HepG2 (cell line): ENCODE measurements around the gene NRL. TPM values are rescaled to one million over a fixed set of nuclear protein-coding genes. Genes with fewer than 3 reads are reported as not detected.

ENCODE experiments used
- ARNT2 ChIP-seq: sonication (generic); formaldehyde crosslinking; IDR thresholded peaks from 2 replicates; pipeline ENCODE4 v1.8.0; 2022; ENCODE audit warnings: mild to moderate bottlenecking, low read depth, missing genetic modification reagents, moderate library complexity
- CHD2 ChIP-seq: IDR thresholded peaks from 2 replicates; pipeline ENCODE4 v1.6.1; 2011; ENCODE audit warnings: low read depth, low read length, improper control_type of control experiment
- HMG20A ChIP-seq: IDR thresholded peaks from 2 replicates; pipeline ENCODE4 v1.6.1; 2016; ENCODE audit warnings: borderline replicate concordance
- HNF4A ChIP-seq: sonication (generic); formaldehyde crosslinking; IDR thresholded peaks from 2 replicates; pipeline ENCODE4 v1.4.0; 2020; ENCODE audit warnings: missing genetic modification reagents
- KDM5B ChIP-seq: sonication (generic); formaldehyde crosslinking; IDR thresholded peaks from 2 replicates; pipeline ENCODE4 v1.4.0; 2020; ENCODE audit warnings: missing genetic modification reagents, mild to moderate bottlenecking, borderline replicate concordance
- NR2F1 ChIP-seq, 2 experiments: fragments of 450-650 bp in 1 of 2; formaldehyde crosslinking in 1 of 2; IDR thresholded peaks; 2 replicates each; pipeline versions ENCODE4 v1.5.0 to v1.6.1; 2016 to 2020; ENCODE audit warnings: mild to moderate bottlenecking in 1 of 2, missing compliant biosample characterization in 1 of 2, missing genetic modification reagents in 1 of 2, moderate library complexity in 1 of 2
- PAX8 ChIP-seq: sonication (generic); formaldehyde crosslinking; IDR thresholded peaks from 2 replicates; pipeline ENCODE4 v1.8.0; 2022; ENCODE audit warnings: mild to moderate bottlenecking, missing genetic modification reagents, borderline replicate concordance
- SMAD3 ChIP-seq: sonication (generic); formaldehyde crosslinking; IDR thresholded peaks from 2 replicates; pipeline ENCODE4 v1.4.0; 2020; ENCODE audit warnings: missing genetic modification reagents
- SMC3 ChIP-seq: IDR thresholded peaks from 2 replicates; pipeline ENCODE4 v1.6.1; 2011; ENCODE audit warnings: low read length, improper control_type of control experiment
- SOX5 ChIP-seq: IDR thresholded peaks from 2 replicates; pipeline ENCODE4 v1.6.1; 2016; ENCODE audit warnings: borderline replicate concordance
- STAT5B ChIP-seq: sonication (generic); formaldehyde crosslinking; IDR thresholded peaks from 2 replicates; pipeline ENCODE4 v1.4.0; 2020; ENCODE audit warnings: missing genetic modification reagents
- TBX2 ChIP-seq: sonication (generic); formaldehyde crosslinking; IDR thresholded peaks from 2 replicates; pipeline ENCODE4 v1.5.0; 2020; ENCODE audit warnings: missing genetic modification reagents, mild to moderate bottlenecking, borderline replicate concordance
- TEAD2 ChIP-seq: sonication (generic); formaldehyde crosslinking; IDR thresholded peaks from 2 replicates; pipeline ENCODE4 v1.9.0; 2021; ENCODE audit warnings: missing genetic modification reagents
- TSC22D2 ChIP-seq: sonication (generic); formaldehyde crosslinking; IDR thresholded peaks from 2 replicates; pipeline ENCODE4 v1.5.1; 2020; ENCODE audit warnings: missing genetic modification reagents, mild to moderate bottlenecking, borderline replicate concordance
- ZEB1 ChIP-seq: IDR thresholded peaks from 2 replicates; pipeline ENCODE4 v1.6.1; 2012; ENCODE audit warnings: mild to moderate bottlenecking, low read depth, inconsistent platforms; ENCODE audit not compliant: insufficient replicate concordance
- ZMYM2 ChIP-seq: sonication (generic); formaldehyde crosslinking; IDR thresholded peaks from 2 replicates; pipeline ENCODE4 v1.8.0; 2022; ENCODE audit warnings: mild to moderate bottlenecking, missing genetic modification reagents
- ZNF10 ChIP-seq: sonication (generic); formaldehyde crosslinking; IDR thresholded peaks from 2 replicates; pipeline ENCODE4 v1.4.0; 2020; ENCODE audit warnings: mild to moderate bottlenecking, low read depth, missing genetic modification reagents, borderline replicate concordance
- ZNF331 ChIP-seq: sonication (generic); formaldehyde crosslinking; IDR thresholded peaks from 2 replicates; pipeline ENCODE4 v1.4.0; 2020; ENCODE audit warnings: missing genetic modification reagents
- ZNF343 ChIP-seq: sonication (generic); formaldehyde crosslinking; IDR thresholded peaks from 2 replicates; pipeline ENCODE4 v1.4.0; 2020; ENCODE audit warnings: mild to moderate bottlenecking, missing genetic modification reagents
- ZNF451 ChIP-seq: sonication (generic); formaldehyde crosslinking; IDR thresholded peaks from 2 replicates; pipeline ENCODE4 v1.5.0; 2020; ENCODE audit warnings: mild to moderate bottlenecking, missing genetic modification reagents
- ZNF589 ChIP-seq: sonication (generic); formaldehyde crosslinking; conservative IDR thresholded peaks from 2 replicates; pipeline ENCODE4 v1.8.0; 2022; ENCODE audit warnings: mild to moderate bottlenecking, moderate library complexity, missing genetic modification reagents
- ZNF598 ChIP-seq: sonication (generic); formaldehyde crosslinking; IDR thresholded peaks from 2 replicates; pipeline ENCODE4 v1.5.1; 2020; ENCODE audit warnings: mild to moderate bottlenecking, missing genetic modification reagents, borderline replicate concordance
- ZNF703 ChIP-seq: sonication (generic); formaldehyde crosslinking; IDR thresholded peaks from 2 replicates; pipeline ENCODE4 v1.5.1; 2020; ENCODE audit warnings: missing genetic modification reagents, mild to moderate bottlenecking, moderate library complexity, borderline replicate concordance
- ZNF761 ChIP-seq: sonication (generic); formaldehyde crosslinking; conservative IDR thresholded peaks from 2 replicates; pipeline ENCODE4 v1.4.0; 2020; ENCODE audit warnings: mild to moderate bottlenecking, missing genetic modification reagents
- polyA plus RNA-seq, 8 experiments: library from polyadenylated mRNA; depleted of rRNA in 3 of 8; stranded (reverse) in 7 of 8; unstranded in 1 of 8; fragments of >200 nt; fragmentation: Illumina TruSeq in 4 of 8; extraction: Trizol in 4 of 8; gene quantifications; 2 replicates each; pipeline versions ENCODE4 v1.2.1 to v1.2.3, GENCODE V29; 2011 to 2016; ENCODE audit warnings: low read depth in 4 of 8, missing spikeins in 1 of 8, mixed read lengths in 1 of 8; ENCODE audit not compliant: insufficient read depth in 1 of 8
- total RNA-seq, 5 experiments: library from RNA; depleted of rRNA; stranded (reverse); fragments of >200 nt; fragmentation: Illumina TruSeq; extraction: Trizol; gene quantifications; 2 replicates each; pipeline ENCODE4 v1.2.3, GENCODE V29; 2016; ENCODE audit warnings: low read depth in 1 of 5
- TF ChIP-seq, protein P1 (sequence below): sonication (generic); formaldehyde crosslinking; IDR thresholded peaks from 2 replicates; pipeline ENCODE4 v1.8.0; 2023; ENCODE audit warnings: mild to moderate bottlenecking, missing genetic modification reagents
- TF ChIP-seq, protein P2 (sequence below): sonication (generic); formaldehyde crosslinking; conservative IDR thresholded peaks from 2 replicates; pipeline ENCODE4 v1.4.0; 2020; ENCODE audit warnings: missing genetic modification reagents
- TF ChIP-seq, protein P3 (sequence below): IDR thresholded peaks from 2 replicates; pipeline ENCODE4 v1.6.1; 2016; ENCODE audit warnings: mild to moderate bottlenecking
- TF ChIP-seq, protein P4 (sequence below): sonication (generic); formaldehyde crosslinking; conservative IDR thresholded peaks from 2 replicates; pipeline ENCODE4 v1.8.0; 2022; ENCODE audit warnings: low read depth, missing genetic modification reagents

The NRL gene
- total and polyA plus RNA-seq, 2 of the 13 experiments (the other 11 are each of a cell fraction or from before 2014, with no cell fraction given): 2.5 to 4.7 TPM

DNA sequence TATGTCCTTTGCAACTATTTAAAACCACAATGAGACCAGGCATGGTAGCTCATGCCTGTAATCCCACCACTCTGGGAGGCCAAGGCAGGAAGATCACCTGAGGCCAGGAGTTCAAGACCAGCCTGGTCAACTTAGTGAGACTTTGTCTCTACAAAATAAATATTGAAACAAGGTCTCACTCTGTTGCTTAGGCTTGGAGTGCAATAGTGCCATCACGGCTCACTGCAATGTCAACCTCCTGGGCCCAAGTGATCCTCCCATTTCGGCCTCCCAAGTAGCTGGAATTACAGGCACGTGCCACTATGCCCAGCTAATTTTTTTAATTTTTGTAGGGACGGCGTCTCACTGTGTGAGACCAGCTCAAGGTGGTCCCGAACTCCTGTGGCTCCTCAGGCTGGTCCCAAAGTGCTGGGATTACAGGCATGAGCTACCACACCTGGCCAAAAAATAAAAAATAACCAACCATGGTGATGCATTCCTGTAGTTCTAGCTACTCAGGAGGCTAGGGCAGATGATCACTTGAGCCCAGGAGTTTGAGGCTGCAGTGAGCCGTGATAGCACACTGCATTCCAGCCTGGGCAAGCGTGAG, 14.8 kb upstream of the NRL start (continued):
- TF ChIP-seq, protein P1, sequence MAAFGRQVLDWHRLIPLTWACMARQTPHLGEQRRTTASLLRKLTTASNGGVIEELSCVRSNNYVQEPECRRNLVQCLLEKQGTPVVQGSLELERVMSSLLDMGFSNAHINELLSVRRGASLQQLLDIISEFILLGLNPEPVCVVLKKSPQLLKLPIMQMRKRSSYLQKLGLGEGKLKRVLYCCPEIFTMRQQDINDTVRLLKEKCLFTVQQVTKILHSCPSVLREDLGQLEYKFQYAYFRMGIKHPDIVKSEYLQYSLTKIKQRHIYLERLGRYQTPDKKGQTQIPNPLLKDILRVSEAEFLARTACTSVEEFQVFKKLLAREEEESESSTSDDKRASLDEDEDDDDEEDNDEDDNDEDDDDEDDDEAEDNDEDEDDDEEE: 0 out of 2 replicates have a peak, but pooled peaks have one; percentile 28
- no peak for TF ChIP-seq ZNF761
- no peak for TF ChIP-seq CHD2
- peak; percentile 1; the same call in 1 of the 2 replicates for TF ChIP-seq KDM5B (CRISPR knock-in tag)
- TF ChIP-seq TSC22D2 (CRISPR knock-in tag): no peak
- peak; percentile 43; the same call in 1 of the 2 replicates for TF ChIP-seq HNF4A
- TF ChIP-seq TEAD2 (CRISPR knock-in tag): no peak
- TF ChIP-seq SMAD3 (CRISPR knock-in tag): no peak
- no peak for TF ChIP-seq NR2F1 (CRISPR knock-in tag; IDR thresholded peaks at IDR 0.05)
- TF ChIP-seq ZNF589 (CRISPR knock-in tag): no peak
- TF ChIP-seq, protein P2, sequence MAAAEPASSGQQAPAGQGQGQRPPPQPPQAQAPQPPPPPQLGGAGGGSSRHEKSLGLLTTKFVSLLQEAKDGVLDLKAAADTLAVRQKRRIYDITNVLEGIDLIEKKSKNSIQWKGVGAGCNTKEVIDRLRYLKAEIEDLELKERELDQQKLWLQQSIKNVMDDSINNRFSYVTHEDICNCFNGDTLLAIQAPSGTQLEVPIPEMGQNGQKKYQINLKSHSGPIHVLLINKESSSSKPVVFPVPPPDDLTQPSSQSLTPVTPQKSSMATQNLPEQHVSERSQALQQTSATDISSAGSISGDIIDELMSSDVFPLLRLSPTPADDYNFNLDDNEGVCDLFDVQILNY (CRISPR knock-in tag): 0 out of 2 replicates have a peak, but pooled peaks have one; percentile 29
- 0 out of 2 replicates have a peak, but pooled peaks have one; percentile 29 for TF ChIP-seq ZNF451 (CRISPR knock-in tag)
- TF ChIP-seq SMC3: no peak
- TF ChIP-seq, protein P3, sequence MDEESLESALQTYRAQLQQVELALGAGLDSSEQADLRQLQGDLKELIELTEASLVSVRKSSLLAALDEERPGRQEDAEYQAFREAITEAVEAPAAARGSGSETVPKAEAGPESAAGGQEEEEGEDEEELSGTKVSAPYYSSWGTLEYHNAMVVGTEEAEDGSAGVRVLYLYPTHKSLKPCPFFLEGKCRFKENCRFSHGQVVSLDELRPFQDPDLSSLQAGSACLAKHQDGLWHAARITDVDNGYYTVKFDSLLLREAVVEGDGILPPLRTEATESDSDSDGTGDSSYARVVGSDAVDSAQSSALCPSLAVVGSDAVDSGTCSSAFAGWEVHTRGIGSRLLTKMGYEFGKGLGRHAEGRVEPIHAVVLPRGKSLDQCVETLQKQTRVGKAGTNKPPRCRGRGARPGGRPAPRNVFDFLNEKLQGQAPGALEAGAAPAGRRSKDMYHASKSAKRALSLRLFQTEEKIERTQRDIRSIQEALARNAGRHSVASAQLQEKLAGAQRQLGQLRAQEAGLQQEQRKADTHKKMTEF (CRISPR knock-in tag): no peak
- TF ChIP-seq ZNF343 (CRISPR knock-in tag): no peak
- TF ChIP-seq, protein P4, sequence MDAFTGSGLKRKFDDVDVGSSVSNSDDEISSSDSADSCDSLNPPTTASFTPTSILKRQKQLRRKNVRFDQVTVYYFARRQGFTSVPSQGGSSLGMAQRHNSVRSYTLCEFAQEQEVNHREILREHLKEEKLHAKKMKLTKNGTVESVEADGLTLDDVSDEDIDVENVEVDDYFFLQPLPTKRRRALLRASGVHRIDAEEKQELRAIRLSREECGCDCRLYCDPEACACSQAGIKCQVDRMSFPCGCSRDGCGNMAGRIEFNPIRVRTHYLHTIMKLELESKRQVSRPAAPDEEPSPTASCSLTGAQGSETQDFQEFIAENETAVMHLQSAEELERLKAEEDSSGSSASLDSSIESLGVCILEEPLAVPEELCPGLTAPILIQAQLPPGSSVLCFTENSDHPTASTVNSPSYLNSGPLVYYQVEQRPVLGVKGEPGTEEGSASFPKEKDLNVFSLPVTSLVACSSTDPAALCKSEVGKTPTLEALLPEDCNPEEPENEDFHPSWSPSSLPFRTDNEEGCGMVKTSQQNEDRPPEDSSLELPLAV (CRISPR knock-in tag): no peak
- no peak for TF ChIP-seq ZNF598 (CRISPR knock-in tag)
- no peak for TF ChIP-seq ZNF331 (CRISPR knock-in tag)
- TF ChIP-seq ARNT2 (CRISPR knock-in tag): no peak
- no peak for TF ChIP-seq SOX5 (CRISPR knock-in tag)
- no peak for TF ChIP-seq HMG20A
- no peak for TF ChIP-seq ZEB1
- no peak for TF ChIP-seq TBX2 (CRISPR knock-in tag)
- no peak for TF ChIP-seq PAX8 (CRISPR knock-in tag)
- no peak for TF ChIP-seq ZNF703 (CRISPR knock-in tag)
- TF ChIP-seq STAT5B (CRISPR knock-in tag): no peak
- TF ChIP-seq ZMYM2 (CRISPR knock-in tag): peak; percentile 91
- TF ChIP-seq ZNF10 (CRISPR knock-in tag): no peak
